Activated B cell treated with CpG ODN at 0.5 μM for 24 hours (primary cell): Measurements from ENCODE around the gene ROS1. TPM values are rescaled to one million over a fixed set of nuclear protein-coding genes. Genes with fewer than 3 reads are reported as not detected.

ENCODE experiments used
- ATAC-seq: fragments of 200-7000 bp; cut with Tn5 transposase; one replicate; pipeline ENCODE4 v1.10.0; 2021; ENCODE audit warnings: low read depth, mild to moderate bottlenecking, moderate library complexity
- CTCF ChIA-PET: fragments of 350-600 bp; sonication (Branson Sonifier 250); formaldehyde crosslinking; loops from one replicate; lab custom pipeline; 2021; ENCODE audit warnings: antibody characterized with exemption; lab: Charles Lee
- POLR2A ChIA-PET: fragments of 350-600 bp; sonication (Branson Sonifier 250); formaldehyde crosslinking; loops from one replicate; lab custom pipeline; 2021; ENCODE audit warnings: antibody characterized with exemption; lab: Charles Lee
- DNase-seq: peaks from one replicate; pipeline ENCODE4 v3.0.0; 2022
- H3K27ac Mint-ChIP-seq: one replicate; pipeline ENCODE4 v1.8.0; 2020; ENCODE audit warnings: mixed read lengths
- H3K27me3 Mint-ChIP-seq: one replicate; pipeline ENCODE4 v1.8.0; 2021; ENCODE audit warnings: mixed read lengths
- H3K36me3 Mint-ChIP-seq: one replicate; pipeline ENCODE4 v1.8.0; 2021; ENCODE audit warnings: low read depth, mixed read lengths
- H3K4me1 Mint-ChIP-seq: one replicate; pipeline ENCODE4 v1.8.0; 2021; ENCODE audit warnings: mixed read lengths
- H3K4me3 Mint-ChIP-seq: one replicate; pipeline ENCODE4 v1.8.0; 2020; ENCODE audit warnings: mild to moderate bottlenecking, mixed read lengths
- H3K9me3 Mint-ChIP-seq: one replicate; pipeline ENCODE4 v1.8.0; 2020; ENCODE audit warnings: mixed read lengths
- intact Hi-C: fragments of 100-400 bp; cut with micrococcal nuclease; formaldehyde crosslinking; loops from one replicate; pipeline ENCODE4 v1.15.1; 2024
- total RNA-seq: library from RNA; stranded (reverse); gene quantifications from 2 replicates; pipeline ENCODE4 v1.2.3, GENCODE V29; 2022
- TF ChIP-seq, protein P1 (sequence below): fragments of 200-600 bp; IDR thresholded peaks from one replicate; pipeline ENCODE4 v1.8.0; 2022; ENCODE audit warnings: antibody characterized with exemption, mild to moderate bottlenecking

ROS1 gene
- total RNA-seq, 1 donor from 2014 or later: not detected

- CTCF ChIA-PET: no interaction called here
- intact Hi-C loops: no loop called here
- H3K4me3 Mint-ChIP-seq: no peak overlapping the region
- no peaks in the 10 kb centered on the region for H3K4me1 Mint-ChIP-seq
- POLR2A ChIA-PET: no interaction called here
- no peak overlapping the region for H3K27ac Mint-ChIP-seq
- H3K36me3 Mint-ChIP-seq: no peaks in the 10 kb centered on the region
- TF ChIP-seq, protein P1, sequence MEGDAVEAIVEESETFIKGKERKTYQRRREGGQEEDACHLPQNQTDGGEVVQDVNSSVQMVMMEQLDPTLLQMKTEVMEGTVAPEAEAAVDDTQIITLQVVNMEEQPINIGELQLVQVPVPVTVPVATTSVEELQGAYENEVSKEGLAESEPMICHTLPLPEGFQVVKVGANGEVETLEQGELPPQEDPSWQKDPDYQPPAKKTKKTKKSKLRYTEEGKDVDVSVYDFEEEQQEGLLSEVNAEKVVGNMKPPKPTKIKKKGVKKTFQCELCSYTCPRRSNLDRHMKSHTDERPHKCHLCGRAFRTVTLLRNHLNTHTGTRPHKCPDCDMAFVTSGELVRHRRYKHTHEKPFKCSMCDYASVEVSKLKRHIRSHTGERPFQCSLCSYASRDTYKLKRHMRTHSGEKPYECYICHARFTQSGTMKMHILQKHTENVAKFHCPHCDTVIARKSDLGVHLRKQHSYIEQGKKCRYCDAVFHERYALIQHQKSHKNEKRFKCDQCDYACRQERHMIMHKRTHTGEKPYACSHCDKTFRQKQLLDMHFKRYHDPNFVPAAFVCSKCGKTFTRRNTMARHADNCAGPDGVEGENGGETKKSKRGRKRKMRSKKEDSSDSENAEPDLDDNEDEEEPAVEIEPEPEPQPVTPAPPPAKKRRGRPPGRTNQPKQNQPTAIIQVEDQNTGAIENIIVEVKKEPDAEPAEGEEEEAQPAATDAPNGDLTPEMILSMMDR: no peak
- H3K9me3 Mint-ChIP-seq: peaks cover 3% of the 10 kb centered on the region
- peaks cover 2% of the 10 kb centered on the region for H3K27me3 Mint-ChIP-seq
- DNase-seq: no peak
- ATAC-seq: no peak
Measured at GRCh38 chr6:117327149-117328004, 98.4 kb downstream of the ROS1 start.

DNA sequence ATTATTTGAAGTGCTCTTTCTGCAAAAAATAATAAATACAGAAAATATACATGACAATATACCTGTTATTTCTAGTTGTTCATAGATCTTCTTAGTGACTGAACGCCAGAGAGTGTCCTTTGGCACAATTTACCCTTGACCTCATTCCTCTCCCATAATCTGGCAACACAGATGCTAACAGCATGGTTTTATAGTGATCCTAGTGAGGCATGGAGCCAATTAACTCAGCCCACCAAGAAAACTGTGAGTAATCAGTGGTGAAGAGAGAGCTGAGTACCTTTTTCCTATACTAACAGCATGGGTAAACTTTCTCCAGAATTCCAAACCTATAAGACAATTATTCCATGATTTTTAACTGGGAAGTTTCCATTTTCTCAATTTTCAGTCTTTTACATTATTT lies 99.3 kb downstream of the ROS1 start:
- Mint-ChIP-seq H3K36me3 (no peaks in the 10 kb centered on the region), H3K9me3 (no peaks in the 10 kb centered on the region), H3K27ac (no peak overlapping the region), H3K4me3 (no peak overlapping the region), H3K4me1 (no peaks in the 10 kb centered on the region), H3K27me3 (peaks cover 2% of the 10 kb centered on the region)
- TF ChIP-seq, protein P1: no peak
- no peak for DNase-seq
- CTCF ChIA-PET: no interaction called here
- POLR2A ChIA-PET: no interaction called here
- ATAC-seq: no peak
- intact Hi-C loops: no loop called here

GRCh38 chr6:117317261-117317660 lies 108.5 kb downstream of the ROS1 start:
- ATAC-seq: no peak
- Mint-ChIP-seq H3K4me1 (no peaks in the 10 kb centered on the region), H3K9me3 (no peaks in the 10 kb centered on the region), H3K27me3 (no peaks in the 10 kb centered on the region), H3K36me3 (no peaks in the 10 kb centered on the region), H3K4me3 (no peak overlapping the region), H3K27ac (no peak overlapping the region)
- TF ChIP-seq, protein P1: no peak
- ChIA-PET POLR2A (no interaction called here), CTCF (no interaction called here)
- no peak for DNase-seq
- intact Hi-C loops: no loop called here

DNA sequence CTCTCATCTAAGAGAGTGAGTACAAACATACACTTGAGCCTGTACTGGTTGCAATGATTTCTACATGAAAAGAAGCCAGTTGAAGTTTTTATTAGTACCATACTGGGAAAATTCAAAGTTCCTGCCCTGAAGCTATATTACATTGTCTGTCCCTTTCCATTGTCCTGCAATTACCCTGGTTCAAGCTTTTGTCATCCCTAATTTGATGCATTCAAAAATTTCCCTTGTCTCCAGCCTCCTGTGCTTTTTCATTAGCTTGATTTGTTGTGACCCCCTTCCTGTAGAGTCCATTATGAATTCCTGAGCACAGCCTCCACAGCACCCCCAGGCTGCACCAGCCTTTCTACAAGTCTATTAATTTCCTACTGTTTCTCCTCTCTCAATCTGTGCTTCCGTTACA lies 114.0 kb downstream of the ROS1 start:
- CTCF ChIA-PET: no interaction called here
- intact Hi-C loops: no loop called here
- TF ChIP-seq, protein P1: no peak
- H3K27ac Mint-ChIP-seq: no peak overlapping the region
- no peaks in the 10 kb centered on the region for H3K4me1 Mint-ChIP-seq
- POLR2A ChIA-PET: no interaction called here
- no peaks in the 10 kb centered on the region for H3K36me3 Mint-ChIP-seq
- H3K27me3 Mint-ChIP-seq: no peaks in the 10 kb centered on the region
- ATAC-seq (no peak), DNase-seq (no peak)
- no peaks in the 10 kb centered on the region for H3K9me3 Mint-ChIP-seq
- H3K4me3 Mint-ChIP-seq: no peak overlapping the region

DNA sequence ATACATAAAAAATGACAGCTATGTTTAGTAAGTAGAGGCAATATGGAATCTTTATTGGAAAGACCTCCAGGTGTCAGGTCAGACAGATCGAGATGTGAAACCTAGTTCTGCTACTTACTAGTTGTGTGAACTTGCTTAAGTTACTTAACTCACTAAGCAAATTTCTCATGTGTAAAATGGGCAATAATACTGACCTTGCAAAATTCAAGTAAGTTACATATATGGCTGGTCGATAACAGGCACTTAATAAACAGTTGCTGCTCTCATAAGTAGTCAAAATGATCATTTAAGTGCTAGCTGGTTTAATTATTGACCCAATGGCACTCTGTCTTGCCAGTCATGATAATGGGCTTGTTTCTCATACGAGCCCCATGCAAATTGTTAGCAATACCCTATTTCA lies 114.4 kb downstream of the ROS1 start:
- POLR2A ChIA-PET: no interaction called here
- CTCF ChIA-PET: no interaction called here
- H3K27ac Mint-ChIP-seq: no peak overlapping the region
- no peaks in the 10 kb centered on the region for H3K9me3 Mint-ChIP-seq
- no peak for DNase-seq
- ATAC-seq: no peak
- H3K27me3 Mint-ChIP-seq: no peaks in the 10 kb centered on the region
- intact Hi-C loops: no loop called here
- TF ChIP-seq, protein P1: no peak
- no peak overlapping the region for H3K4me3 Mint-ChIP-seq
- no peaks in the 10 kb centered on the region for H3K4me1 Mint-ChIP-seq
- no peaks in the 10 kb centered on the region for H3K36me3 Mint-ChIP-seq
